ENCODE results near the gene NBL1. TPM values are rescaled to one million over a fixed set of nuclear protein-coding genes. Genes with fewer than 3 reads are reported as not detected.
"Not testable (repeated sequence)": the region's sequence is repeated elsewhere in the genome, so short reads cannot be mapped to it uniquely, and the experiment has no call there.

The NBL1 gene
- total RNA-seq, 1 experiment from 2014 or later: 117 TPM

GRCh38 chr1:19637606-19638005 lies 6.5 kb upstream of the NBL1 start:
- H3K79me2 ChIP-seq (ENCODE audit: low read length): no peaks in the 10 kb centered on the region
- no peak overlapping the region for H3K9ac ChIP-seq (ENCODE audit: low read length)
- intact Hi-C loops (cut with micrococcal nuclease): no loop called here
- no peaks in the 10 kb centered on the region for H3K9me2 ChIP-seq (replicated peaks; ENCODE audit: low read length)
- H2AFZ ChIP-seq (ENCODE audit: low read length): no peak overlapping the region
- no peaks in the 10 kb centered on the region for H3K27me3 ChIP-seq (ENCODE audit: low read length)
- CTCF ChIA-PET: no interaction called here
- no peak overlapping the region for H3K4me2 ChIP-seq (ENCODE audit: low read length)
- POLR2A ChIA-PET (ENCODE audit: unreplicated experiment): no interaction called here
- DNase-seq (no peak), ATAC-seq (no peak)
- H3K9me3 ChIP-seq (ENCODE audit: low read length): no peaks in the 10 kb centered on the region
- no peak overlapping the region for H3K4me3 ChIP-seq (ENCODE audit: low read length)
- no TSS peak for BruUV-seq (replicated peaks)
- no peaks in the 10 kb centered on the region for H3K36me3 ChIP-seq (ENCODE audit: low read depth, low read length)
- H3K27ac ChIP-seq (ENCODE audit: low read length): no peak overlapping the region
- TF ChIP-seq EZH2 (IDR thresholded peaks at IDR 0.05; ENCODE audit: low read length, unreplicated experiment) (no peak), EZH2phosphoT487 (IDR thresholded peaks at IDR 0.05; ENCODE audit: borderline replicate concordance, low read length) (no peak), CTCF (conservative IDR thresholded peaks at IDR 0.05; ENCODE audit: low read depth, low read length) (no peak)
- H4K20me1 ChIP-seq (ENCODE audit: low read length): no peaks in the 10 kb centered on the region
- H3F3A ChIP-seq (ENCODE audit: low read length, unreplicated experiment): no peaks in the 10 kb centered on the region
- H3K4me1 ChIP-seq (ENCODE audit: insufficient read depth, low read length): peaks cover 14% of the 10 kb centered on the region

- H2AFZ ChIP-seq (ENCODE audit: low read length); H3K27me3 ChIP-seq (ENCODE audit: low read length); H3K27ac ChIP-seq (ENCODE audit: low read length); H3K79me2 ChIP-seq (ENCODE audit: low read length); H3F3A ChIP-seq (ENCODE audit: low read length, unreplicated experiment); H3K9me3 ChIP-seq (ENCODE audit: low read length); H3K9ac ChIP-seq (ENCODE audit: low read length); POLR2A ChIA-PET (ENCODE audit: unreplicated experiment); ATAC-seq; intact Hi-C loops (cut with micrococcal nuclease); H3K9me2 ChIP-seq (replicated peaks; ENCODE audit: low read length); CTCF ChIA-PET; BruUV-seq (replicated peaks); H3K4me3 ChIP-seq (ENCODE audit: low read length); H3K36me3 ChIP-seq (ENCODE audit: low read depth, low read length); H3K4me2 ChIP-seq (ENCODE audit: low read length); H4K20me1 ChIP-seq (ENCODE audit: low read length); DNase-seq: not testable (repeated sequence)
- H3K4me1 ChIP-seq (ENCODE audit: insufficient read depth, low read length): peaks cover 25% of the 10 kb centered on the region
Measured at GRCh38 chr1:19639228-19639627, 4.9 kb upstream of the NBL1 start.

- Histone ChIP-seq H2AFZ (ENCODE audit: low read length) (no peak overlapping the region), H3K4me2 (ENCODE audit: low read length) (0 out of 2 replicates have a peak overlapping the region, but pooled peaks have one; percentile 14), H3K9me3 (ENCODE audit: low read length) (no peaks in the 10 kb centered on the region), H3K27ac (ENCODE audit: low read length) (peak overlapping the region; percentile 1; the same call in 1 of the 2 replicates), H3K4me1 (ENCODE audit: insufficient read depth, low read length) (peaks cover 25% of the 10 kb centered on the region), H3K4me3 (ENCODE audit: low read length) (no peak overlapping the region), H3K79me2 (ENCODE audit: low read length) (peaks cover 5% of the 10 kb centered on the region), H3K36me3 (ENCODE audit: low read depth, low read length) (no peaks in the 10 kb centered on the region), H3K9ac (ENCODE audit: low read length) (no peak overlapping the region), H4K20me1 (ENCODE audit: low read length) (no peaks in the 10 kb centered on the region), H3K9me2 (replicated peaks; ENCODE audit: low read length) (no peaks in the 10 kb centered on the region), H3F3A (ENCODE audit: low read length, unreplicated experiment) (no peaks in the 10 kb centered on the region), H3K27me3 (ENCODE audit: low read length) (no peaks in the 10 kb centered on the region)
- TF ChIP-seq EZH2phosphoT487 (IDR thresholded peaks at IDR 0.05; ENCODE audit: borderline replicate concordance, low read length) (no peak), CTCF (conservative IDR thresholded peaks at IDR 0.05; ENCODE audit: low read depth, low read length) (no peak), EZH2 (IDR thresholded peaks at IDR 0.05; ENCODE audit: low read length, unreplicated experiment) (no peak)
- intact Hi-C loops (cut with micrococcal nuclease): no loop called here
- BruUV-seq (replicated peaks): no TSS peak
- ATAC-seq (no peak), DNase-seq (peak; percentile 64)
- ChIA-PET POLR2A (ENCODE audit: unreplicated experiment) (interaction anchor here (0.9 kb wide), 1 partner anchor 9 kb away, joined by 5 read pairs; no protein-coding TSS in a partner anchor), CTCF (no interaction called here)
Measured at GRCh38 chr1:19639999-19640362, 4.1 kb upstream of the NBL1 start.

All from PC-3 (cell line).